Measurements from ENCODE around the gene ELMO1.

DNA sequence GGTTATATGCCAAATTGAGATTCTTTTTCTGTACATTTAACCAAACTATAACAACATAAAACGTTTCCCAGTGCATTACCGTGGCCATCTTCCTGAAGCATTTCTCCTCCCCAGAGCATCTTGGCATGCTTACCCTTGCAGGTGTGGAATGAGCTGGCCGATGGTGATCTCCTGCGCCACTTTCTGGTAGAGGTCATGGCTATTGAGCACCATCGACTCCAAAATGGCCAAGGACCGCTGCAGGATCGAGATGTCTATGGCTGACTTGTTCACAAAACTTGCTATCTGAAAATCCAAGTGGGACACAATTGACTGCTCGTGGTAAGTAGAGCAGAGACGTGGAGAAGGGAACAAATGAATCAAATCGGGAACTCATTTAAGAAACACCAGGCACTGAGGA is 223.9 kb downstream of the ELMO1 start:
- TF ChIP-seq FOXM1 (IDR thresholded peaks at IDR 0.05; ENCODE audit: borderline replicate concordance), result no peak
- TF ChIP-seq L3MBTL2 (conservative IDR thresholded peaks at IDR 0.05), result no peak
- TF ChIP-seq BHLHE40 (IDR thresholded peaks at IDR 0.05; ENCODE audit: borderline replicate concordance), result no peak
- TF ChIP-seq ARNT (IDR thresholded peaks at IDR 0.05), result no peak
- no peak for TF ChIP-seq HDGF (IDR thresholded peaks at IDR 0.05; ENCODE audit: borderline replicate concordance)
- no peak for TF ChIP-seq FOXK2 (IDR thresholded peaks at IDR 0.05)
- no peak for TF ChIP-seq TARDBP (IDR thresholded peaks at IDR 0.05)
- TF ChIP-seq ZNF384 (IDR thresholded peaks at IDR 0.05), result no peak
- no peak for TF ChIP-seq SUZ12 (IDR thresholded peaks at IDR 0.05)
- TF ChIP-seq SP1 (IDR thresholded peaks at IDR 0.05), result no peak
- TF ChIP-seq PKNOX1 (IDR thresholded peaks at IDR 0.05), result no peak
- TF ChIP-seq NFRKB (IDR thresholded peaks at IDR 0.05), result no peak
- TF ChIP-seq FOXA1 (IDR thresholded peaks at IDR 0.05), result no peak
- TF ChIP-seq CTBP1 (IDR thresholded peaks at IDR 0.05; ENCODE audit: borderline replicate concordance), result no peak
